Measurements from ENCODE around the gene DYSF. TPM values are rescaled to one million over a fixed set of nuclear protein-coding genes. Genes with fewer than 3 reads are reported as not detected.

The DYSF gene
- polyA plus RNA-seq, 1 donor (not counting 4 experiments of a cell fraction or from before 2014, with no cell fraction given) = 8.2 TPM

GRCh38 chr2:71596011-71596410 lies 142.7 kb downstream of the DYSF start:
- Histone ChIP-seq H3K79me2 (ENCODE audit: control insufficient read depth, insufficient read depth, low read length) (no peaks in the 10 kb centered on the region), H2AFZ (ENCODE audit: control insufficient read depth, low read length) (no peak overlapping the region), H3K27me3 (ENCODE audit: control insufficient read depth, extremely low read depth, insufficient read depth, low read length) (peaks cover 2% of the 10 kb centered on the region), H3K4me1 (ENCODE audit: control insufficient read depth, extremely low read depth, insufficient read depth, low read length) (no peaks in the 10 kb centered on the region), H3K27ac (ENCODE audit: control insufficient read depth, insufficient read depth, low read length) (no peak overlapping the region), H3K9ac (ENCODE audit: control insufficient read depth, extremely low read depth, insufficient read depth, low read length) (no peak overlapping the region), H3K36me3 (ENCODE audit: control insufficient read depth in 2 of 2, extremely low read depth in 1 of 2, insufficient read depth in 2 of 2, low read length in 2 of 2) (peaks cover 0 to 1% of the 10 kb centered on the region in 2 experiments), H4K20me1 (ENCODE audit: control insufficient read depth, extremely low read depth, insufficient read depth, low read length) (no peaks in the 10 kb centered on the region), H3K9me1 (ENCODE audit: control insufficient read depth, extremely low read depth, insufficient read depth, low read length) (no peaks in the 10 kb centered on the region), H3K4me3 (ENCODE audit: control insufficient read depth in 2 of 3, extremely low read depth in 1 of 3, insufficient read depth in 2 of 3, low read depth in 1 of 3, low read length in 3 of 3) (no peak overlapping the region), H3K4me2 (ENCODE audit: control insufficient read depth, extremely low read depth, insufficient read depth, low read depth, low read length) (no peak overlapping the region), H3K9me3 (ENCODE audit: control insufficient read depth, low read depth, low read length) (no peaks in the 10 kb centered on the region)
- DNase-seq (ENCODE audit: low read depth, low spot score) (no peak), FAIRE-seq (no peak)
- TF ChIP-seq EZH2 (IDR thresholded peaks at IDR 0.05; ENCODE audit: low read length) (no peak), CTCF (optimal IDR thresholded peaks at IDR 0.05 in 1 of 3, IDR thresholded peaks at IDR 0.05 in 1 of 3, conservative IDR thresholded peaks at IDR 0.05 in 1 of 3; ENCODE audit: extremely low read depth in 1 of 3, insufficient read depth in 2 of 3, low read length in 3 of 3) (no peak)
- dilution Hi-C loops (cut with MboI; ENCODE audit: extremely low pct_ligation_motif_present, low sequenced_read_pairs) = no loop called here

- H3K9me1 ChIP-seq (ENCODE audit: control insufficient read depth, extremely low read depth, insufficient read depth, low read length) = no peaks in the 10 kb centered on the region
- FAIRE-seq = no peak
- TF ChIP-seq CTCF (optimal IDR thresholded peaks at IDR 0.05 in 1 of 3, IDR thresholded peaks at IDR 0.05 in 1 of 3, conservative IDR thresholded peaks at IDR 0.05 in 1 of 3; ENCODE audit: extremely low read depth in 1 of 3, insufficient read depth in 2 of 3, low read length in 3 of 3) = no peak
- TF ChIP-seq EZH2 (IDR thresholded peaks at IDR 0.05; ENCODE audit: low read length) = no peak
- H3K27ac ChIP-seq (ENCODE audit: control insufficient read depth, insufficient read depth, low read length) = no peak overlapping the region
- DNase-seq (ENCODE audit: low read depth, low spot score) = no peak
- no peak overlapping the region for H3K9ac ChIP-seq (ENCODE audit: control insufficient read depth, extremely low read depth, insufficient read depth, low read length)
- H4K20me1 ChIP-seq (ENCODE audit: control insufficient read depth, extremely low read depth, insufficient read depth, low read length) = no peaks in the 10 kb centered on the region
- dilution Hi-C loops (cut with MboI; ENCODE audit: extremely low pct_ligation_motif_present, low sequenced_read_pairs) = no loop called here
- no peak overlapping the region for H3K4me3 ChIP-seq (ENCODE audit: control insufficient read depth in 2 of 3, extremely low read depth in 1 of 3, insufficient read depth in 2 of 3, low read depth in 1 of 3, low read length in 3 of 3)
- H3K4me1 ChIP-seq (ENCODE audit: control insufficient read depth, extremely low read depth, insufficient read depth, low read length) = no peaks in the 10 kb centered on the region
- H3K36me3 ChIP-seq (ENCODE audit: control insufficient read depth in 2 of 2, extremely low read depth in 1 of 2, insufficient read depth in 2 of 2, low read length in 2 of 2) = peaks cover 0 to 1% of the 10 kb centered on the region in 2 experiments
- H2AFZ ChIP-seq (ENCODE audit: control insufficient read depth, low read length) = no peak overlapping the region
- H3K27me3 ChIP-seq (ENCODE audit: control insufficient read depth, extremely low read depth, insufficient read depth, low read length) = peaks cover 3% of the 10 kb centered on the region
- no peaks in the 10 kb centered on the region for H3K9me3 ChIP-seq (ENCODE audit: control insufficient read depth, low read depth, low read length)
- H3K4me2 ChIP-seq (ENCODE audit: control insufficient read depth, extremely low read depth, insufficient read depth, low read depth, low read length) = no peak overlapping the region
- H3K79me2 ChIP-seq (ENCODE audit: control insufficient read depth, insufficient read depth, low read length) = no peaks in the 10 kb centered on the region
Observed at GRCh38 chr2:71597756-71598155, 144.4 kb downstream of the DYSF start.

Measured in keratinocyte (primary cell).